ENCODE data around the gene AHRR.

DNA sequence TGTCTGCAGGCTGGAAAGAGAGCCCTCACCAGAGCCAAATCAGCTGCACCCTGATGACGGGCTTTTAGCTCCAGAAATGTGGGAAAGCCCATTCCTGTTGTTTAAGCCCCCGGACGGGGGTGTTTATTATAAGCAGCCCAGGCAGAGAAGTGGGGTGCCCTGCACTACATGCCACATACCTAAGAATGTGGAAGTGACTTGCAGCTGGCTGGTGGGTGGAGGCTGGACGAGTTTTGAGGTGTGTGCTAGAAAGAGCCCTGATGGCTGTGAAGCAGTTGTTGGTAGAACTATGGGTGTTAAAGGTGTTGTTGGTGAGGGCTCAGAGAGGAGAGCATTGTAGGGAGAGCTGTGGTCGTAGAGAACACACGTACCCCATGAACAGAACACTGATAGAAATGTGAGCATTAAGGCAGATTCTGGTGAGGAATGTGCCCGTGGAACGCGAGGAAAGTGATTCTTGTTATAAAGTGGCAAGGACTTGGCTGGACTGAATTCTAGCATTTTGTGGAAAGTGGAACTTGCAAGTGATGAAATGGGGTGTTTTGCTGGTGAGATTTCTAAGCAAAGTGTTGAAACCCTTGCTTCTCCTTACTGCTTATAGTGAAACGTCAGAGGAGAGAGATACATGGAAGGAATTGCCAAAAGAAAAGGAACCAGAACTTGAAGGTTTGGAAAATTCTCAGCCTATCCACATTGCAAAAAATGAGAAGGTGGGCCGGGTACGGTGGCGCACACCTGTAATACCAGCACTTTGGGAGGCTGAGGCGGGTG is 38.9 kb downstream of the AHRR start:
- TF ChIP-seq, protein P1, sequence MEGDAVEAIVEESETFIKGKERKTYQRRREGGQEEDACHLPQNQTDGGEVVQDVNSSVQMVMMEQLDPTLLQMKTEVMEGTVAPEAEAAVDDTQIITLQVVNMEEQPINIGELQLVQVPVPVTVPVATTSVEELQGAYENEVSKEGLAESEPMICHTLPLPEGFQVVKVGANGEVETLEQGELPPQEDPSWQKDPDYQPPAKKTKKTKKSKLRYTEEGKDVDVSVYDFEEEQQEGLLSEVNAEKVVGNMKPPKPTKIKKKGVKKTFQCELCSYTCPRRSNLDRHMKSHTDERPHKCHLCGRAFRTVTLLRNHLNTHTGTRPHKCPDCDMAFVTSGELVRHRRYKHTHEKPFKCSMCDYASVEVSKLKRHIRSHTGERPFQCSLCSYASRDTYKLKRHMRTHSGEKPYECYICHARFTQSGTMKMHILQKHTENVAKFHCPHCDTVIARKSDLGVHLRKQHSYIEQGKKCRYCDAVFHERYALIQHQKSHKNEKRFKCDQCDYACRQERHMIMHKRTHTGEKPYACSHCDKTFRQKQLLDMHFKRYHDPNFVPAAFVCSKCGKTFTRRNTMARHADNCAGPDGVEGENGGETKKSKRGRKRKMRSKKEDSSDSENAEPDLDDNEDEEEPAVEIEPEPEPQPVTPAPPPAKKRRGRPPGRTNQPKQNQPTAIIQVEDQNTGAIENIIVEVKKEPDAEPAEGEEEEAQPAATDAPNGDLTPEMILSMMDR (IDR thresholded peaks at IDR 0.05) = no peak
- TF ChIP-seq POLR2A (IDR thresholded peaks at IDR 0.05) = no peak
- TF ChIP-seq POLR2AphosphoS5 (IDR thresholded peaks at IDR 0.05; ENCODE audit: insufficient read depth in 1 of 2, low read depth in 1 of 2) = no peak
